Activated CD8-positive, alpha-beta memory T cell treated with anti-CD3 and anti-CD28 coated beads for 36 hours (primary cell): ENCODE data around the gene ZNF784. TPM values are rescaled to one million over a fixed set of nuclear protein-coding genes. Genes with fewer than 3 reads are reported as not detected.

Experiments
- CTCF ChIA-PET: fragments of 350-600 bp; sonication (Branson Sonifier 250); formaldehyde crosslinking; loops from one replicate; lab custom pipeline; 2021; ENCODE audit warnings: antibody characterized with exemption; lab: Charles Lee
- POLR2A ChIA-PET: fragments of 350-600 bp; sonication (Branson Sonifier 250); formaldehyde crosslinking; loops from one replicate; lab custom pipeline; 2021; ENCODE audit warnings: antibody characterized with exemption; lab: Charles Lee
- total RNA-seq, 2 experiments: library from RNA; stranded (reverse); gene quantifications; one replicate each; pipeline ENCODE4 v1.2.3, GENCODE V29; 2021

Gene ZNF784
- total RNA-seq, 2 experiments from 2014 or later: 2.8 to 3.0 TPM

GRCh38 chr19:55647732-55648584 lies 23.6 kb upstream of the ZNF784 start, which contains the start of gene CCDC106:
TSS of gene CCDC106 (plus strand) at chr19:55648212. CDS start at chr19:55649047, 835 bp downstream.
- POLR2A ChIA-PET: interaction anchor here (0.9 to 1.1 kb wide), 3 partner anchors 13 to 49 kb away, joined by 3 to 5 read pairs (median 4); partner anchors contain the start of gene FIZ1
- CTCF ChIA-PET: interaction anchor here (0.8 to 2.2 kb wide), 6 partner anchors 9 to 309 kb away, joined by 3 to 8 read pairs (median 4); no protein-coding TSS in a partner anchor

- CTCF ChIA-PET: interaction anchor here (0.7 to 2.2 kb wide), 7 partner anchors 8 to 308 kb away, joined by 3 to 8 read pairs (median 4); no protein-coding TSS in a partner anchor
- POLR2A ChIA-PET: interaction anchor here (0.9 to 1.1 kb wide), 3 partner anchors 12 to 48 kb away, joined by 3 to 5 read pairs (median 4); partner anchors contain the start of gene FIZ1
Observed at GRCh38 chr19:55646889-55647731, 22.7 kb upstream of the ZNF784 start.

DNA sequence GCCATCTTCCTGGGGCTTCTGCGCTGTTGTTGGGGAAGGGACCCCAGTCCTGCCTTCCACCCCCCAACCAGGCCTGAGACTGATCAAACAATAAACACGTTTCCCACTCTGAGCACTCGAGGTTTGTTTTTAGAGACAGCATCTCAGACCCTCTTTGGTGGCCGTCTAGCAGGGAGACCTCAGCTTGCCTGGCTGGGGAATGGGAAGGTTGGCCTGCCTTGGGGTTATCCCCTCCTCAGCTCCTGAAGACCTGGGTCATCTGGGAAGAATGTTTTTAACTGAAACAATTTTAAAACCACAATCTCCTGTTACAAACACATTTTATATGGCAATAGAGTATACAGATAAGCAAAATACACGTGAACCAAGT lies 21.1 kb upstream of the ZNF784 start:
- POLR2A ChIA-PET: interaction anchor here (0.6 to 1.3 kb wide), 2 partner anchors 9 to 21 kb away, joined by 3 to 6 read pairs; no protein-coding TSS in a partner anchor
- CTCF ChIA-PET: interaction anchor here (4.1 kb wide), 1 partner anchor 7 kb away, joined by 26 read pairs; no protein-coding TSS in a partner anchor

- CTCF ChIA-PET: interaction anchor here (0.6 to 4.1 kb wide), 4 partner anchors 8 to 21 kb away, joined by 3 to 26 read pairs (median 4); partner anchors contain the start of genes U2AF2 and ZNF784
- POLR2A ChIA-PET: interaction anchor here (1.3 kb wide), 1 partner anchor 9 kb away, joined by 3 read pairs; no protein-coding TSS in a partner anchor
Observed at GRCh38 chr19:55644842-55645511, 20.6 kb upstream of the ZNF784 start.

DNA sequence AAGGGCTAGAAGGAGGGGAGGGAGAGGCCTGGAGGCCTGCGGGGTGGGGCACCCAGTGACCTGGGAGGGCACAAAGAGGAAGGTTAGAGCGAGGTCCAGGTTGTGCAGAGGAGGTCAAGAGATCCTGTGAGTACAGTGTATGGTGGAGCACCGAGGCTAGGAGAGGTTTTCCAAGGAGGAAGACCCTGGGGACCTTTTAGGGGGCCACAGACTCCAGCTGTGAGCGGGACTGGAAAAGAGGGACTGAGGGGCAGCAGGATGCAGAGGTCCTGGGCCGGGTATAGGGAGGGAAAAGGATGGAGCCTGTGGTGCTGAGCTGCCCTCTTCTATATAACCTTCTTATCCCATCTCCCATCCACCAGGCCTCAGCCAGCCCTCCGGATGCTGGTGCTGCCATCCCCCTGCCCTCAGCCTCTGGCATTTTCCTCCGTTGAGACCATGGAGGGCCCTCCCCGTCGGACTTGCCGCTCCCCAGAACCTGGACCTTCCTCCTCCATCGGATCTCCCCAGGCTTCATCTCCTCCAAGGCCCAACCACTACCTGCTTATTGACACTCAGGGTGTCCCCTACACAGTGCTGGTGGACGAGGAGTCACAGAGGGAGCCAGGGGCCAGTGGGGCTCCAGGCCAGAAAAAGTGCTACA lies 19.9 kb upstream of the ZNF784 start:
- ChIA-PET POLR2A (no interaction called here), CTCF (interaction anchor here (0.6 to 4.1 kb wide), 4 partner anchors 8 to 20 kb away, joined by 3 to 26 read pairs (median 4); partner anchors contain the start of genes U2AF2 and ZNF784)

DNA sequence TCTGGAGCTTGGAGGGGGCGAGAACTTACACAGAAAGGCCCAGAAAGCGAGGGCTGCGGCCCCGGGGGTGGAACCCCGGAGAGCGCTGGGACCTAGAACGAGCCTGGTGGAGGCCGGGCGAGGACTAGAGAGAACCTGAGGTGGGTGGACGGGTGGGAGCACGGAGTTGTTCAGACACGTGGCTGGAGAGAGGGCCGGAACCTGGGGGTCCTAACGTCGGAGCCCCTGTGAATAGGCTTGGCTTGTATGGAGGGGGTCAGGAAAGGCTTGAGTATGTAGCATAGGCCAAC lies 19.5 kb upstream of the ZNF784 start:
- ChIA-PET CTCF (interaction anchor here (1.2 to 4.1 kb wide), 3 partner anchors 9 to 11 kb away, joined by 4 to 26 read pairs (median 4); partner anchors contain the start of gene U2AF2), POLR2A (interaction anchor here (1.0 to 1.5 kb wide), 2 partner anchors 17 to 31 kb away, joined by 3 read pairs; no protein-coding TSS in a partner anchor)

DNA sequence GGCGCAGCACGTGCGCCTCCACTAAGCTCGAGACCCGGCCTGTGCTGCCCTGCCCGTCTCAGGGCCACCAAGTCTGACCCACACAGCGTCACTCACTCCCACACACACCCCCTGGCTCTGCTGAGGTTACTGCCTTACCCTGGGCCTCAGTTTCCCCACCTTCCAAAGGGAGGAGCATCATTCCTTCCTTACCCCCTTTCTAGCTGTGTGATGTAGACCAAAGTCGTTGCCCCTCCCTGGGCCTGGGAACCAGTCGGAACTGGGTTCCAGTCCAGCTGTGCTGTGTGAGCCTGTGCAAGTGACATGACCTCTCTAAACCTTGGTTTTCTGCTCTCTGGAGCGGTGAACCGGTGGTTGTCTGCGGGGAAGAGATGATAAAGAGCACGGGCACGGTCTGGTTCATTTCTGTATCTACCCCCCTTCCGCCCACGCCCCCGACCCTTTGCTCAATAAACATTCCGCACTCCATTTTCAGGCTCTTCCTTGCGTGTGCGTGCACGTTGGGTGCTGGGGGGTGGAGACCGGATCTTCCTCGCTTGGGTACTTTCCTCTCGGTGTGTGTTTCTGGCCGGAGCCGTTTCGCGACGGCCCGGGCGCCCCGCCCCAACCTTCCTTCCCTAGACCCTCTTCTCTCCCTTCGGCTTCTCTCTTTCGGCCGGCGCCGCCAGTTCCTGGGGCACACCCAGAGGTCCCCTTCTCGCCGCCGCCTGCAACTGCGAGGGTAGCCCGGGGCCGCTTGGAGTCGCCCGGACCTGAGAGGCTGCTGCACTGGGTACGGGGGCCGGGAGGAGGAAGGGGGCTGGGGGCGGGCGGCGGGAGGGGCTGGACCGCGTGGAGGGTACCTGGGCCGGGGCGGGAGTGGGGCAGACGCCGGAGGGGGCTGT lies 18.9 kb upstream of the ZNF784 start, which contains the start of gene ZNF581:
Gene ZNF581 (plus strand): TSS at position 647 of the 884 bp plus-strand sequence. CDS start 923 bp downstream, outside the sequence.
- CTCF ChIA-PET: interaction anchor here (0.9 to 4.1 kb wide), 8 partner anchors 9 to 140 kb away, joined by 3 to 26 read pairs (median 4); partner anchors contain the start of genes U2AF2 and ZNF865
- POLR2A ChIA-PET: interaction anchor here (1.0 to 1.5 kb wide), 7 partner anchors 12 to 387 kb away, joined by 3 to 5 read pairs (median 4); partner anchors contain the start of genes FIZ1, U2AF2, ZNF524 and ZNF784

DNA sequence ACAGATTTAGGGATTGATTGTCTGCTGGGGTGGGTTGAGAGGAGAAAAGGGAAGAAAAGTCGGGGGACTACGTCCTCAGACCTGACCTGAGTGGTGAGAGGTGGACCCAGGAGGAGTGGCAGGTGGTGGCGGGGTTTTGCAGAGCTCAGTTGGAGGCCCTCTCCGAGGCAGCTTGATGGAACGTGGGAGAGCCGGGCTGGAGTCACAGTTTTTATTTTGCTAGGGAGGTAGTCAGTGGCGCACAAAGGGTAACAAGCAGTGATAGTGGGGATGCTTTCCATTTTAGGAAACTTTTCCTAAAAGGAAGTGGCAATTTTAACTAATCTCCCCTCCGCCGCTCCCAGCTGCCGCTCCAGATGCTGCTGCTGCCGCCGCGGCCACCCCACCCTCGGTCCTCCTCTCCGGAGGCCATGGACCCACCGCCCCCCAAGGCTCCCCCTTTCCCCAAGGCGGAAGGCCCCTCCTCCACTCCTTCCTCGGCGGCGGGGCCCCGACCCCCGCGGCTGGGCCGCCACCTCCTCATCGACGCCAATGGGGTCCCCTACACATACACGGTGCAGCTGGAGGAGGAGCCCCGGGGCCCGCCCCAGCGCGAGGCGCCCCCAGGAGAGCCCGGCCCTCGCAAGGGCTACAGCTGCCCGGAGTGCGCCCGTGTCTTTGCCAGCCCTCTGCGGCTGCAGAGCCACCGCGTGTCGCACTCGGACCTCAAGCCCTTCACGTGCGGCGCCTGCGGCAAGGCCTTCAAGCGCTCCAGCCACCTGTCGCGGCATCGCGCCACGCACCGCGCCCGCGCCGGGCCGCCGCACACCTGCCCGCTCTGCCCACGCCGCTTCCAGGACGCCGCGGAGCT lies 18.0 kb upstream of the ZNF784 start:
- ChIA-PET CTCF (interaction anchor here (0.9 to 4.1 kb wide), 8 partner anchors 9 to 139 kb away, joined by 3 to 26 read pairs (median 4); partner anchors contain the start of genes U2AF2 and ZNF865), POLR2A (interaction anchor here (1.0 to 1.5 kb wide), 7 partner anchors 12 to 386 kb away, joined by 3 to 5 read pairs (median 4); partner anchors contain the start of genes FIZ1, U2AF2, ZNF524 and ZNF784)

DNA sequence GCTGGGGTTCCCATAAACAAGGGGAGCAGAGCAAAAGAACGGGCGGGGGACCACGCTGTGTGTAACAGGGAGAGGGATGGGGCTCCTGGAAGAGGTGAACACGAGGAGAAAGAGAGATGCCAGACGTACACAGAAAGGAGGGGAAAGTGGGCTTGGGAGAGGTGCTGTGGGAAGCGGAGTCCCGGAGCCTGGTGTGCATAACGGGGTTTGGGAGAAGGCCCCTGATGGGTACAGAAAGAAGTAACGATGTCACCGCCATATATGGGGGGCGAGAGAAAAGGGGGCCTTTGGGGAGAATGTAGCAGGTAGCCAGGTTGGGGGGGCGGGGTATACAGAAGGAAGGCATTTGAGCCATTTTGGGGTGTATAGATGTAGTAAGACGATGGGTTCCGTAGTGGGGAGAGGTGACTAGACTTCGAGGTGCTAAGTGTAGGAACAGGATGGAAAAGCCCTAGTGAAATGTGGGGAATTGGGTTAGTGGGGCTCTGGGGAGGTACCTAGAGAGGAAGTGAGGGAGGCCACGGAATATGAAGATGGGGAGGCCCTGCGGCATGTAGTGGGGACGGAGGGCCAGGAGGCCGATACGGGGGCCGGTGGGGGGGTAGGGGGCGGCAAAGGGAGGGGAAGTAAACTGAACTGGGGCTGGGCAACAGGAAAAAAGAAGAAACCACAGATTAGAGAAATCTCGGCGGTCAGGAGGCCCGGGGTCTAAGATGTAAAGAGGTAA lies 17.2 kb upstream of the ZNF784 start:
- POLR2A ChIA-PET: no interaction called here
- CTCF ChIA-PET: interaction anchor here (0.9 to 4.1 kb wide), 6 partner anchors 8 to 138 kb away, joined by 3 to 26 read pairs (median 6); partner anchors contain the start of genes U2AF2 and ZNF865

DNA sequence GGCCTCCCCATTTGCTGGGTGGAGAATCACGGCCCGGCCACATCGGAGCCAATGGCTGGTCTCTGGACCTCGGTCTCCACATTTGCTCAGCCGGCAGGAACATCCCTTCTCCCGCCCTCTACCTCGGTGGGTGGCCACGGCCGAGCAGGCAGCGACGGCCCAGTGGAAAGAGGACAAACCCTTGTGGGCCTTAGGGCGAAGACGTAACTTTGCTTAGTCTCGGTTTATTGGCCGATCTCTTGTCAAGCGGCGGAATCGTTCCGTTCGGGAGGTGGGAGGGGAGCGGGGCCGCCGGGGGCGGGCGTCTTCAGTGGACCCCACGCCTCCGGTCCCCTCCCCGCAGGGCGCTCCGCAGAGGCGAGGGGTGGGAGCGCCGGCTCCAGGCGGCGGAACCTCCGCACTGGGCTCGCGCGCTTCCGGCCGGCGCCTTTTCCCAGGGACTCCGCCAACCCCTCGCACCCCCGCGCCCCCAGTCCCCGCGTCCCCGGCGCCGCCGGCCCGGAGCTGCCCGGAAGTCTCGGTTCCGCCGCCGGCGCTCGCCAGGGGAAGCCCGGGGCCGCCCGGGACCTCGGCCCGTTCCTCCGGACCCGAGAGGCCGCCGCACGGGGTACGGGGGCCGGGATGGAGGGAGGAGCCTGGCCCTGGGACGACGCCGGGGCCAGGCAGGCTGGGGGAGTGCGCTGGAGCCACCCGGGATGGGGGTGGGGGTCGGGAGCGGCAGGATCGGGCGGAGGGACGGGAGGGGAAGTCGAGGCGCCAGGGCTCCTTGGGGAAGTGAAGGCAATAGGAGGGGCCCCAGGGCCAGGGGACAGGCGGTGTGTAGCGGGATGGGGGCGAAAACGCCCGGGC lies 16.4 kb upstream of the ZNF784 start, which contains the start of gene ZNF580:
Gene ZNF580 (plus strand): TSS at position 426 of the 849 bp plus-strand sequence. CDS start 1,507 bp downstream, outside the sequence.
- ChIA-PET POLR2A (no interaction called here), CTCF (interaction anchor here (1.5 to 2.2 kb wide), 3 partner anchors 12 to 137 kb away, joined by 3 to 7 read pairs (median 5); no protein-coding TSS in a partner anchor)

DNA sequence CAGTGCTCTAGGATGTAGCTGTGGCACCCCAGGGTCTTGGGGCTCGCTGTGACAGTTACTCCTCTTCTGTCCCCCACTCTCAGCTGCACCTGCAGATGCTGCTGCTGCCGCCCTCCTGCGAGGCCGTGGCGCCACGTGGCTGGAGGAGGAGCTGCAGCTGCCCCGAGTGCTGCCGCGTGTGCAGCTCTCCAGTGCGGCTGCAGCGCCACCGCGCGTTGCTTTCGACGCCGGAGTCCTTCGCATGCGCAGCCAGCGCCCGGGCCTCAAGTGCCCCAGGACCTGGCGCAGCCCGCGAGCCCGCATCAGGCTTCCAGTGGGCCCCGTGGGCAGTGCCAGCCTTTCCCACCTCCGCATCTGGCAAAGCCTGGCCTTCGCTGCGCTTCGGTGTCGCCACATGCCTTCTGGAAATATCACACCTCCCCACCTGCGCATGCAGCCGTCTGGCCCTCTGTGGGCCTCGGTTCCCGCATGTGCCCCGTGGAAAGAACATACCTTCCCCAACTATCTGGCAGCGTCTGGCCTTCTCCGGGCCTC lies 15.7 kb upstream of the ZNF784 start:
- ChIA-PET POLR2A (no interaction called here), CTCF (interaction anchor here (0.6 to 2.2 kb wide), 5 partner anchors 13 to 515 kb away, joined by 3 to 7 read pairs (median 5); partner anchors contain the start of gene FIZ1)

DNA sequence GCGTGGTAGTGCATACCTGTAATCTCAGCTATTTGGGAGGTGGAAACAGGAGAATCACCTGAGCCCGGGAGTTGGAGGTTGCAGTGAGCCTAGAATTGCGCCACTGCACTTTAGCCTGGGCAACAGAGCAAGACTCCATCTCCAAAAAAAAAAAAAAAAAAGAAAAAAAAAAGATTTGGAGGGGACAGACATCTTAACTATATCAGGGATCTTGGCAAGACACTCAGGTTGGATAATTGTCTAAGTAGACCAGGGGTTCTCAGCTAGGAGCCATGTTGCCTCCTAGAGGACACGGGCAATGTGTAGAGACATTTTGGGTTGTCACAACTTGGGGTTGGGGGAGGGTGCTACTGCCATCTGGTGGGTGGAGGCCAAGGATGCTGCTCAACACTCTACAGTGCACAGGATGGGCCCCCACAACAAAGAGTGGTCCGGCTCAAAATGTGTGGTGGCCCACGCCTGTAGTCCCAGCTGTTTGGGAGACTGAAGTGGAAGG lies 14.5 kb upstream of the ZNF784 start:
- ChIA-PET CTCF (interaction anchor here (0.6 to 2.2 kb wide), 12 partner anchors 9 to 390 kb away, joined by 3 to 16 read pairs (median 4); partner anchors contain the start of gene FIZ1), POLR2A (interaction anchor here (0.7 kb wide), 1 partner anchor 168 kb away, joined by 8 read pairs; no protein-coding TSS in a partner anchor)

- ChIA-PET CTCF (interaction anchor here (1.5 to 2.2 kb wide), 5 partner anchors 10 to 133 kb away, joined by 3 to 16 read pairs (median 7); partner anchors contain the start of genes CCDC106 and ZNF784), POLR2A (interaction anchor here (1.2 kb wide), 1 partner anchor 161 kb away, joined by 3 read pairs; the partner anchor contains the start of gene ZNF628)
Observed at GRCh38 chr19:55637534-55637933, 13.2 kb upstream of the ZNF784 start.
